ENCODE results near the gene FAU. TPM values are rescaled to one million over a fixed set of nuclear protein-coding genes. Genes with fewer than 3 reads are reported as not detected.

FAU gene
- total and polyA plus RNA-seq, 9 of the 15 experiments (the other 6 are each of a cell fraction or from before 2014, with no cell fraction given) = 433 to 1,827 (median 942) TPM

DNA sequence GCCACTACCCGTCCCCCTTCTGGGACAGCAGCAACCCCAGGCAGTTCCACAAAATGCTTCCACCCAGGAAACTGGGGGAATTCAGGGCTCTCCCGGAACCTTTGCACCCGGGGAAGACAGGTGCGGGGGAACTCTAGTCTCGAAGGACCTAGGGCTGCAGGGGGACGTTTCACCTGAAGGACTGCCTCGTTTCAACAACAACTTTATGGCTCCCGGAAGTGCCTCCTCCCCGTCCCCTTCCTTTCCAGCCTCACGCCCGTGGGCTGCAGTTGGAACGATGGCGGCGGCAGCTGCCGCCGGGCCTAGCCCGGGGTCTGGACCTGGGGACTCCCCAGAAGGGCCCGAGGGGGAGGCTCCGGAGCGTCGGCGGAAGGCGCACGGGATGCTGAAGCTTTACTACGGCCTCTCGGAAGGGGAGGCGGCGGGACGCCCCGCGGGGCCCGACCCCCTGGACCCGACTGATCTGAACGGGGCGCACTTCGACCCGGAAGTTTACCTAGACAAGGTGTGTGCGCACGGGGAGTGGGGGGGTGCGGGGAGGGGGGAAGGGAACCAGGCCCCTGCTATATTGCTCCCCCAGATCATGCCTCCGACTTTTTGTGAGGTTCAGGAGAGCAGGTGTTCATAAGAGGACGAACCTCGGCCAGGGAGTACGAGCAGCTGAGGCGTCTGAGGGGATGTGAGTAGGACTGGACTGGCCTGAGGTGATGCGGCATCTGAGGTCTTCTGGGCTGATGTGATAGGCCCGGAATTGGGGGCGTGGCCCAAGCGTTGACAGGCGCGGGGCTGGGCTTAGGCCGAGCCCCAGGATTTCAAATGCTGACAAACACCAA is 25.7 kb downstream of the FAU start, which contains the start of gene VPS51 (continued):
- TF ChIP-seq, protein P1, sequence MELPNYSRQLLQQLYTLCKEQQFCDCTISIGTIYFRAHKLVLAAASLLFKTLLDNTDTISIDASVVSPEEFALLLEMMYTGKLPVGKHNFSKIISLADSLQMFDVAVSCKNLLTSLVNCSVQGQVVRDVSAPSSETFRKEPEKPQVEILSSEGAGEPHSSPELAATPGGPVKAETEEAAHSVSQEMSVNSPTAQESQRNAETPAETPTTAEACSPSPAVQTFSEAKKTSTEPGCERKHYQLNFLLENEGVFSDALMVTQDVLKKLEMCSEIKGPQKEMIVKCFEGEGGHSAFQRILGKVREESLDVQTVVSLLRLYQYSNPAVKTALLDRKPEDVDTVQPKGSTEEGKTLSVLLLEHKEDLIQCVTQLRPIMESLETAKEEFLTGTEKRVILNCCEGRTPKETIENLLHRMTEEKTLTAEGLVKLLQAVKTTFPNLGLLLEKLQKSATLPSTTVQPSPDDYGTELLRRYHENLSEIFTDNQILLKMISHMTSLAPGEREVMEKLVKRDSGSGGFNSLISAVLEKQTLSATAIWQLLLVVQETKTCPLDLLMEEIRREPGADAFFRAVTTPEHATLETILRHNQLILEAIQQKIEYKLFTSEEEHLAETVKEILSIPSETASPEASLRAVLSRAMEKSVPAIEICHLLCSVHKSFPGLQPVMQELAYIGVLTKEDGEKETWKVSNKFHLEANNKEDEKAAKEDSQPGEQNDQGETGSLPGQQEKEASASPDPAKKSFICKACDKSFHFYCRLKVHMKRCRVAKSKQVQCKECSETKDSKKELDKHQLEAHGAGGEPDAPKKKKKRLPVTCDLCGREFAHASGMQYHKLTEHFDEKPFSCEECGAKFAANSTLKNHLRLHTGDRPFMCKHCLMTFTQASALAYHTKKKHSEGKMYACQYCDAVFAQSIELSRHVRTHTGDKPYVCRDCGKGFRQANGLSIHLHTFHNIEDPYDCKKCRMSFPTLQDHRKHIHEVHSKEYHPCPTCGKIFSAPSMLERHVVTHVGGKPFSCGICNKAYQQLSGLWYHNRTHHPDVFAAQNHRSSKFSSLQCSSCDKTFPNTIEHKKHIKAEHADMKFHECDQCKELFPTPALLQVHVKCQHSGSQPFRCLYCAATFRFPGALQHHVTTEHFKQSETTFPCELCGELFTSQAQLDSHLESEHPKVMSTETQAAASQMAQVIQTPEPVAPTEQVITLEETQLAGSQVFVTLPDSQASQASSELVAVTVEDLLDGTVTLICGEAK (IDR thresholded peaks at IDR 0.05) = peak; percentile 100
- TF ChIP-seq, protein P1 (CRISPR knock-in tag; IDR thresholded peaks at IDR 0.05) = peak; percentile 100
- TF ChIP-seq ZFPM2 (CRISPR knock-in tag; IDR thresholded peaks at IDR 0.05) (0 out of 2 replicates have a peak, but pooled peaks have one; percentile 45), RAD21 (CRISPR knock-in tag; conservative IDR thresholded peaks at IDR 0.05 in 1 of 2, IDR thresholded peaks at IDR 0.05 in 1 of 2) (0 out of 4 replicates have a peak, but pooled peaks of 1 of the 2 experiments have one; percentile 14), CBFA2T3 (IDR thresholded peaks at IDR 0.05) (peak; percentile 24; the same call in 1 of the 2 replicates), SMAD2 (IDR thresholded peaks at IDR 0.05; ENCODE audit: low read depth, low read length) (no peak), MTA1 (IDR thresholded peaks at IDR 0.05; ENCODE audit: borderline replicate concordance) (0 out of 2 replicates have a peak, but pooled peaks have one; percentile 56), PHF8 (IDR thresholded peaks at IDR 0.05; ENCODE audit: borderline replicate concordance, low read length) (peak; percentile 81; the same call in 1 of the 2 replicates), RCOR1 (IDR thresholded peaks at IDR 0.05; ENCODE audit: borderline replicate concordance in 1 of 2, low read depth in 2 of 2, low read length in 2 of 2) (peak in 1 of 2 experiments; percentile 85; a peak in 2 of 4 replicates), ZNF239 (CRISPR knock-in tag; IDR thresholded peaks at IDR 0.05) (peak; percentile 52; the same call in 1 of the 2 replicates), UBTF (IDR thresholded peaks at IDR 0.05; ENCODE audit: borderline replicate concordance in 1 of 2, low read depth in 2 of 2, low read length in 2 of 2) (no peak), TRIM24 (IDR thresholded peaks at IDR 0.05) (peak in 1 of 2 experiments; percentile 99; a peak in 2 of 4 replicates), TEAD4 (IDR thresholded peaks at IDR 0.05; ENCODE audit: low read length) (peak; percentile 55), TEAD4 (CRISPR knock-in tag; IDR thresholded peaks at IDR 0.05; ENCODE audit: borderline replicate concordance) (no peak), KLF16 (IDR thresholded peaks at IDR 0.05) (no peak)
